Left renal pelvis (tissue), 4 donors: ENCODE data around the gene MAS1L. TPM values are rescaled to one million over a fixed set of nuclear protein-coding genes. Genes with fewer than 3 reads are reported as not detected.
"Not testable (repeated sequence)": the region's sequence is repeated elsewhere in the genome, so short reads cannot be mapped to it uniquely, and the experiment has no call there.

Source experiments
- DNase-seq, 4 donors: peaks; one replicate each; pipeline ENCODE4 v3.0.0-alpha.2; 2013; ENCODE audit warnings: low read depth in 4 of 4, low spot score in 3 of 4
- polyA plus RNA-seq, 4 donors: library from polyadenylated mRNA; unstranded; fragments of 120-200 nt; gene quantifications; one replicate each; pipeline ENCODE4 v1.2.1, GENCODE V29; 2013; ENCODE audit not compliant: insufficient read length in 4 of 4

Gene MAS1L
- polyA plus RNA-seq, 4 donors: not detected

DNA sequence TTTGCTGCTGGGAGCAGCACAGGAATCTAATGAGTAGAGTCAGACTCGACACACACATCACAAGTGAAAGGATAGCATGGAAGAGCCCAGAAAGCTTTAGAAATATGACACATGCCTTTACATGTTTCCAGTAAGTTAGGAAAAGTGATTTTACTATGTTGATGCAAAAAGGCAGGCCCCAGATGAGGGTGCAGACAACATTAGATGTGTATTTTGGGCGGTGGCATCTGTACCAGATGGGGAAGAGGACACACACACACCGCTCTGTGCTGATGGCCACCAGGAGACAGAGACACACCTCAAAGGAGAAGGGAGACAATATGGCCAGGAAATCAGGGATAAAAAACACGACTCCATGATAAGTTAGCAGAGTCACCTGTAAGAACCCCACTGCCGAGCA, 625 bp downstream of the MAS1L start:
- no peak for DNase-seq

GRCh38 chr6:29486577-29486976, 1.2 kb downstream of the MAS1L start:
- no peak for DNase-seq

- no peak for DNase-seq
These were observed 4.0 kb downstream of the MAS1L start for GRCh38 chr6:29483735-29484134.

DNA sequence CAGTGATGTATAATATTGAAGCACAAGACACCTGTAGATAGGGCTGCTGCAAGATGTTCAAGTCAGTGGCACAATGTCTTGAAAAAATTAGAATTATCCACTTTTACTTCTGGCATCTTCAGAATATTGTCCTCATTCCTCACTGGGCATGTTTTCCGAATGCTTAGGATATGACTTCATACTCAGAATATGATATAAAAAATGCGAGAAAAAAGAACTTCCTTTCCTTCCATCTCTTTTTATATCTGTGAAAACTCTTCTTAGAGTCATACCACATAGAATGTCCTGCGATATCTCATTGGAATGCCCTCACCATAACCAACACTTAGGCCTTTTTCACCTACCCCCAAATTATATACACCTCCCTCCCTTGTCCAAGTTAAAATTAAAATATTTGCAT, 4.6 kb downstream of the MAS1L start:
- no peak for DNase-seq

DNA sequence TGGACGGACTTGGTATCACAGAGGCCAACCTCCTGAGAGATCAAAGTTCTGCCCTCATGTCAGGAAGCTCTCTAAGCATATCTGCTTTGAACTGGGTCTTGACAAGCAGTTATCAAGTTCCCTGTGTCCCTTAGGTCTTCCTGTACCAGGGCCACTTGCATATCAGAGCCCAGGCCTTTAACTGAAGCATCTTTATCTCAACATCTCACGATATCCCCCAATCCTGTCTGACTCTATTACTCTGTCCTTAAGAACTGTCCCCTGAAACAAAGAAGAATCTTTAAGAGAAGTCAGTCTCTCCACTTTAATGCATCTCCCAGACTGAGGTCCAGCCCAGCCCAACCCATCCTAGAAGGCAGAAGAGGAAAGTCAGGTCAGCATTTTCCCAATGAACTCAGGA, 8.2 kb downstream of the MAS1L start:
- DNase-seq: no peak

DNA sequence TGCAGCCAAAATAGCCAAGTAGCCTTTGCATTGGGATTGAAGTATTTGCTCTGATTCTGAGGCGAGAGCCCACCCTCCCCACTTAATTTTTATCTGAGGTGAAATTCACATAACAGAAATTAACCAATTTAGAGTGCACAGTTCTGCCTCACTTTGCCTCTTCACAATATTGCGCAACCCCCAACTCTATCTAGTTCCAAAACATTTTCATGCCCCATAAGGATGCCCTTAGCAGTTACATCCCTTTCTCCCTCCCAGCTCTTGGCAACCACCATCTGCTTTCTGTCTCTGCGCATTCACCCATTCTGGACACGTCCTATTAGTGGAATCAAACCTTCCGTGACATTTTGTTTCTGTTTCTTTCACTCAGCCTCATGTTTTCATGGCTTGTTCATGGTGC, 9.0 kb downstream of the MAS1L start:
- DNase-seq: no peak

DNA sequence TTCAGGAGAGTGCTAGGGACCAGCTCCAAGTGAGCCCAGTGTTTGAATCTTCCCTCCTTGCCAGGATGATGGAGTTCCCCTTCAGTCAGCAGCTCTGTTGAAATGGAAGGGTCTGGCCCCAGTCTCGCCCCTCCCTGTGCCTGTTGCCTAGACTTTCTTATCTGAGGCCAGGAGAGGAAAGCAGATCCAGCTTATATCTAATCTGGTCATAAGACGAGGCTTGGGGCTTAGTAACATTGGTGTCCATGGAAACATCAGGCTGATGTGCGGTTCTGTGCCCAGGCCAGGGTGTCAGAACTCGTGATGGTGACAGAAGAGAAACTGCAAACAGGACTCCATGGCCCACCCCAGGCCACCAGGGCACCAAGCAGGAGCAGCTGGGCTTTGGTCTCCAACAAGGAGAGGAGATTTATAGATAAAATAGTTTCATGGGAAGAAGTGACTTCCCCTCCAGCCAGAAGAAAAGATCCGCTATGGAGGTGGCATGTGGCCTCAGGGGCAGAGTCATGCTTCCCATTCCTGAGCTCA, 9.8 kb downstream of the MAS1L start:
- no peak for DNase-seq

GRCh38 chr6:29474996-29475395, 12.8 kb downstream of the MAS1L start:
- no peak for DNase-seq

- no peak for DNase-seq
These were observed 21.5 kb downstream of the MAS1L start for GRCh38 chr6:29466241-29466640.

- no peak for DNase-seq
These were observed 22.0 kb downstream of the MAS1L start for GRCh38 chr6:29465801-29466200.

GRCh38 chr6:29465279-29465678, 22.5 kb downstream of the MAS1L start:
- DNase-seq: no peak

GRCh38 chr6:29462022-29462421, 25.7 kb downstream of the MAS1L start:
- no peak for DNase-seq

- DNase-seq: no peak
These were observed 26.5 kb downstream of the MAS1L start for GRCh38 chr6:29461021-29461814.

DNA sequence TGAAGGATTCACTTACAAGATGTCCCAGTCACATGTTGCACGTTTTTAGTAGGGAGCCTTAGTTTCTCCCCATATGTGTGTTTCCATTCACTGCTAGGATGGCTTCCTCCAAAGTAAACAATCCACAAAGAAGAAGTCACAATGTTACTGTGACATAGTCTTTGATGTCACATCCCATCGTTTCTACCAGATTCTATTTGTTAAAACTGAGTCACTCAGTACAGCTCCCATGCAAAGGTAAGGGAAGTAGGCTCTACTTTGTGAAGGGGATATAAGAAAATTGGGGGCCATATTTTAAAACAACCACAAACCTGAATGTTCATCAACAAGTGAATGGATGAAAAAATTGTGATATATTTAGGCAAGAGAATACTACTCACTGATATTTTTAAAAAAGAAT, 30.8 kb downstream of the MAS1L start, which contains the start of the genes OR11A1 and OR2H1:
TSS of gene OR11A1 (minus strand) at position 101 of the 400 bp plus-strand sequence. CDS start 29,430 bp downstream, outside the sequence.
TSS of gene OR2H1 (plus strand) at position 185 of the 400 bp plus-strand sequence. CDS start 4,615 bp downstream, outside the sequence.
- no peak for DNase-seq

DNA sequence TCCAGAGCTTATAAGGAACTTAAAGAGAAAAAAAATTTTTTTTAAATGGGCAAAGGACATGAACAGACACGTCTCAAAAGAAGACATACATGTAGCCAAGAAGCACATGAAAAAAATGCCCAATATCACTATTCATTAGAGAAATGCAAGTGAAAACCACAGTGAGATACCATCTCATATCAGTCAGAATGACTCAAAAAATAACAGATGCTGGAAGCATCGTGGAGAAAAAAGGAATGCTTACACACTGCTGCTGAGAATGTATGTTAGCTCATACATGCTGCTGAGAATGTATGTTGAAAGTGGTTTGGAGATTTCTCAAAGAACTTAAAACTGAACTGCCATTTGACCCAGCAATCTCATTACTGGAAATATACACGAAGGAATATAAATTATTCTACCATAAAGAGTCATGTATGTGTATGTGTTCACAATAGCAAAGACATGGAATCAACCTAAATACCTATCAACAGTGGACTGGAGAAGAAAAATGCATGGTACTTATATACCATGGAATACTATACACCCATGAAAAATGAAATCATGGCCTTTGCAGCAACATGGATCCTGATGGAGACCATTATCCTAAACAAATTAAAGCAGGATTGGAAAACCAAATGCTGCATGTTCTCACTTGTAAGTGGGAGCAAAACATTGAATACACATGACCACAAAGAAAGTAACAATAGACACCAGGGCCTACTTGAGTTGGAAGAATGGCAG, 36.1 kb downstream of the MAS1L start:
- DNase-seq: no peak

DNA sequence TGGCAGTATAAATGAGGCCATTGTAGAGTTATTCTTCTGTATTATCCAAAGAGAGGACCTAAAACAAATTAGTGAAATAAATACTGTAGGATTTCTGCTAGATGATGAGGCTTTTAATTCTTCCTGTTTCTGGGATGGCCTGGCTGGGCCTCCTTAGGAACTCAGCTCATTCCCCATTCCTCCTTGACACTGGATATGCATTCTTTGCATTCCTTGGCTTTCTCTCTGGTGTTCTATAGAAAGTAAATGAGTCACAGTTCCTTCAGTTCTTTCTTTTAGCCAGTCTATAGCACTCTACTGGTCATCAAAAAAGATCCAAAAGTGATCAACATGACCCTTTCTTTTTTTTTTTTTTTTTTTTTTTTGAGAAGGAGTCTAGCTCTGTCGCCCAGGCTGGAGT, 40.1 kb downstream of the MAS1L start:
- no peak for DNase-seq

- DNase-seq: not testable (repeated sequence)
These were observed 43.7 kb downstream of the MAS1L start for GRCh38 chr6:29444031-29444430.

DNA sequence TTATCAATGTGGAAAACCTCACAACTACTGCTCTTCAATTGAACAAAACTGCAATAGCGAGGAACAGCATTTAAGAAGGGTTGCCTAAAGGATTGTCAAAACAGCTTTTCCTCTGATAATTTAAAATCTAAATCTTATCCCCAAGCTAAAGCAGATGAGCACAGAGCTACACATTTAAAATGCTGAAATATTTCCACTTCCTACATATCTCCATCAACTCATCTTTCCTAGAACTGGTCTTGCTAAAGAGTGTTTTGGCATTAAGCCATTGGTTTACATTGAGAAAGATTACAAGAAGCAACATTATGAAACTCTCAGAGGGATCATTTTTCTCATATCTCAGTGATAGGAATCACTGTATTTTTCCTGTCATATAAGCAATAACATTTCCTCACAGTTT, 45.0 kb downstream of the MAS1L start:
- no peak for DNase-seq

GRCh38 chr6:29439006-29439405, 48.8 kb downstream of the MAS1L start, which contains the start of gene OR10C1:
TSS of gene OR10C1 (plus strand) at chr6:29439306. CDS start at chr6:29440016, 710 bp downstream.
- DNase-seq: no peak

GRCh38 chr6:29436730-29437129, 51.0 kb downstream of the MAS1L start:
- DNase-seq: not testable (repeated sequence)
